Dermis microvascular lymphatic vessel endothelial cell (primary cell): ENCODE measurements around the gene DLK1. TPM values are rescaled to one million over a fixed set of nuclear protein-coding genes. Genes with fewer than 3 reads are reported as not detected.

ENCODE experiments used
- DNase-seq, 2 donors: peaks; one replicate each; pipeline versions ENCODE4 v3.0.0 to v3.0.0-alpha.2; 2010; ENCODE audit warnings: low read depth in 2 of 2
- total RNA-seq: library from RNA; depleted of rRNA; stranded (reverse); fragments of >200 nt; gene quantifications from 2 replicates; pipeline ENCODE4 v1.2.1, GENCODE V29; 2014

The DLK1 gene
- total RNA-seq, 1 donor from 2014 or later: not detected

DNA sequence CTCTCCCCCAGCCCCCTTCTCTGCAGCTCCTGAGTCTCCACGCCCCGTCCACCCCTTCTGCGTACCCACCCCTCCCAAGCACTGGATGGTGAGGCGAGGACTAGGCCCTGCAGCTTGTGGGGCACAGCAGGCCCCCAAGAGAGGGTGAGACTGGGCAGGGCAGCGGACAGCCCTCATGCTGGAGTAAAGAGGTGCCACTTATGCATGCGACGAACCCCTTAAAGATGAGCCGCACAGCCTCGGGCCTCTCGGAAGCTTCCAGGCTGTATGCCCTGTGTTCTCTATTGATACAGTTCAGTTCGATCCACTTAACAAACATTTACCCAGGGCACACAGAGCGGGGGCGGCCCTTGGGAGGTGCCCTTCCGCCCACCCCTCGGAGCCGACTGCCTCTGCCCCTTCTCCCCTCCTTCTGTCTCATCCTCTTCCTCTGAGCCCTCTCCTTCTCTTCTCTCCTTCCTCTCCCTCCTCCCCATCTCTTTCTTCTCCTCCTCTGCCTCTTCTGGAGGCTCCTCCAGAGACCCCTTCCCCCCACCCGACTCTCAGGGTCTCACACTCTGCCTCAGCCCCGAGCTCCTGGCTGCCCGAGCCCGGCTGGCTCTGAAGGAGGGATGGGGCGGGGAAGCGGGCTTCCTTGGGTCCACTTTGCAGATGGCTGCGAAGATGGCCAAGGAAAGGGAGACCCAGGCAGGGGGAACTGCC is 32.7 kb upstream of the DLK1 start:
- DNase-seq: no peak

GRCh38 chr14:100694579-100695422 is 31.9 kb upstream of the DLK1 start:
- DNase-seq: no peak

DNA sequence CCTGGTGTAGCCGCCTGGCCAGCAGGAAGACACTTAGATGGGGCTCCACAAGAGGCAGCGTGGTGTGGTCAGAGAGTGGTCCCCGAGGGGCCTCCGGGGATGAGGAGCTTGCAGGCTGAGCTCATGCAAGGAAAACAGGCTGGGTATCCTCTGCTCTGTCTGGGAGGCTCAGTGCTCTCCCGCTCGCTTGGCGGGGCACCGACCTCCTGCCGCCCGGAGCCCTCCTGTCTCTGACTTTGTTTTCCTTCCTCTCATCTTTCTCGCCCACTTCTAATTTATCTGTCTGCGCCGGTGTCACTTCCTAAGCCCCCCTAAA is 31.3 kb upstream of the DLK1 start:
- no peak for DNase-seq

DNA sequence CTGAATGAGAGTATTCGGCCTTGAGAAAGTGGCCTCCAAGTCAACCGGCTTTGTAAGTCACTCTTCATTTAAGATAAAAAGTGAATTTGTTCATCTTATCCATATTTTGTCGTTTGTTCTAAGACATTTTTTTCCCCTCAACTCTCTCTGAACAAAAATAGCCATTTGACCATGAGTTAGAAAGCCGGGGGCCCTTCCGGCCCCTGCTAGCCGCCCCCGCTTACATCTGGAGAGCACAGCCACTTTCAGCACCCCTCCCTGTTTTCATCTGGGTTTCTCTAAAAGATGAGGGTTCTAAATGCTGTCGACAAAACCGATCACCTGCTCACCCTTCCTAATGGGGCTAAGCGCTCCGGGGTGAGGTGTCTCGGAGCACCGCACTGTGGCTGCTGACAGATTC is 30.7 kb upstream of the DLK1 start:
- no peak for DNase-seq

DNA sequence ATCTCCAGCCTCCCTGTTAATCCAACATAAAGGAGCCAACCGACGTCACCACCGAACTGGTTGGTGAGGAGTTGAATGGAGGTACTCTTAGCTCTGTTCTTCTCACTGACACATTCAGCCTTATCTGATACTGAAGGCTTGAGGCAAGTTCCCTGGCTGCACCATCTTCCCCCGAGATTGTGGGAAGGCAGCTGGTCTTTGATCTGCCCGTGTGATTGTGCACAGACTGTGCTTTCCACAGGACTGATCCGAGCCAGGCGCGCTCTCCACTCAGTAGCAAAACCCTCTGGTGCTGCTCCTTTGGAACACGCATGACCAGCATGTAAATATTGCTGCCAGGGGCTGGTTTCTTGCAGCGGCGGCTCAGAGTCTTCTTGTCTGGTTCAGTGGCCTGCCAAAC is 30.1 kb upstream of the DLK1 start:
- DNase-seq: no peak

DNA sequence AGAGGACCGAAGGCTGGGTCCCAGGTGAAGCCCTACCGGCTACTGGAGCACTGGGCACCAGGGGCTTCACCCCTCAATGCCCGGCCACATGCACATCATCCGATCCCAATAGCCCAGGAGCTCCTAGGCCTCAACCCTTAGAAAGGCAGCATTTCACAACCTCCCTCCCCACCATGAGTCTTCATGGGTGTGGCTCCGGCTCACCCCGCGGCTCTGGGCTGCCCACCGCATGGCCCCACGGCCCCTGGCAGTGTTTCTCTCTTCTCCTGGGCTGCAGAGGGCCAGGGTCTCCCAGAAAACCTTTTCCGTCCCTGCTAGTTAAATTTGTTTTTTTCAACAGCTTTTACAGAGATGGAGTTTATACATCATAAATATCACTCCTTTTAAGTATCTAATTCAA is 28.6 kb upstream of the DLK1 start:
- no peak for DNase-seq

DNA sequence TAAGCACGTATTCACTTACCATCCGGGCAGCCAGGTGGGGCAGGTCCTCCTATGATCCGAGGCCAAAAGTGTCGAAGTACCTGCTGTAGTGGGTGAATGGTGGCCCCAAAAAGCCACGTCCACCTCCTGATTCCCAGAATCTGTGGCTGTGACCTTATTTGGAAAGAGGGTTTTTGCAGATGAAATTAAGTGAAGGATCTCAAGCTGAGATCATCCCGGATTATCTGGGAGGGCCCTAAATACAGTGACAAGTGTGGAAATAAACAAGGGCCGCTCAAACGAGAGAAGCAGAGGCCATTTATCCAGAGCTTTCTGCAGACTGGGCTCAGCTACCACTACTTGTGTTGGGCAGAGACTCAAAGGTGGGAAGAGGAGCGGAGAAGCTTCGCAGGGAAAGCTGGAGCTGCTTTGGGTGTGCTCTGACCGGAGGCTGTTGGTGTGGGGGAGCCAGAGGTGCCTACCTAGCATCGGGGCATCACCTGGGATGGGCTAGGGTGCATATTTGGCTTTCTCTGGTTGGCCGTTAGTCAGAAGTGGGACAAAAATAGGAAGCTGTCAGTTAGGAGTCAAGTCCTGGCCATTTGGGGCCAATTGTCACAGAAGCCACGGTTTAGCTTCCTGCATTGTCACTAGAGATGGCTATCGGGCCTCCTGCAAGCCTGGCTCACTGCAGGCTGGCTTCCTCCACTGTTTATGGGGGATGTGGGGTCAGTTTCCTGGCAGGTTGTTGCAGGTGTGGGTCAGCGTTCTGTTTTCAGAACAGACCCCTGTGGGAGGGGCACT is 27.8 kb upstream of the DLK1 start:
- no peak for DNase-seq

DNA sequence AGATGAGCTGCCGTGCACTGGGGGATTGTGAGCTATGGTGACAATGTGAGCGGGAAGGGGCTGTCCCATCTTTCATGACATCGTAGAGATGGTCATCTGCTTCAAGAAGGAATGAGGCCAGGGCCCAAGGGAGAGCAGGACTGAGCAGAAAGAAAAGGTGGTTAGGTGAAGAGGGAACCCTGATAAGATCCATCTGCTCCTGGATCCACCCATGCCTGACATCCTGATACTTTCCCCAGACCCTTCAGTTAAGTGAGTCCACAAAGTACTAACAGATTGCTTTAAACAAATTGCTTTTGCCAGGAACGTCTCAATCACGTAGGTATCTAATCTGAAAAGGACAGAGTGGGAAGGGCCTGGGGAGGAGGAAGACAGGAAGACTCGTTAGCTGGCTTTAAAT is 25.4 kb upstream of the DLK1 start:
- DNase-seq: no peak

GRCh38 chr14:100702590-100702989 is 24.1 kb upstream of the DLK1 start:
- no peak for DNase-seq

GRCh38 chr14:100703386-100704220 is 23.1 kb upstream of the DLK1 start:
- DNase-seq: no peak

DNA sequence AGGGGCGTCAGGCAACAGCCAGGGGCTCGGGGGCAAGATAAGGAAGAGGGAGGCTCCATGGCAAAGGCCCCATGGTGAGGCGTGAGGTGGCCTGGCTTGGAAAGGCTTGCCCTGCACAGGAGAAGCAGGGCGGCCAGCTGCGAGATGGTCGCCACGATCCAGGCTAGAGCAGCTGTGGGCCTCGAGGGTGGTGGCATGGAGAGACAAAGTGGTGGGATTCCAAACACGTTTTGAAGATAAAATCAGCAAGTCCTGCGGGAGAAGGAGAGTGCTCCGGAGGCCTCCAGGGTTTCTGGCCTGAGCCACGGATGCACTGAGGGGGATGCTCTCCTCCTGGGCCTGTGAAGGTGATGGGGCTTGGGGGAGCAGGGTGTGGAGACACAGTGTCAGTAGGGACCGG is 20.5 kb upstream of the DLK1 start:
- DNase-seq: no peak

GRCh38 chr14:100706860-100707259 is 19.8 kb upstream of the DLK1 start:
- no peak for DNase-seq

GRCh38 chr14:100708425-100709288 is 18.0 kb upstream of the DLK1 start:
- no peak for DNase-seq

GRCh38 chr14:100709289-100710284 is 17.1 kb upstream of the DLK1 start:
- DNase-seq: peak in 1 of 2 donors; percentile 38

- DNase-seq: no peak
Observed at GRCh38 chr14:100710391-100710790, 16.3 kb upstream of the DLK1 start.

DNA sequence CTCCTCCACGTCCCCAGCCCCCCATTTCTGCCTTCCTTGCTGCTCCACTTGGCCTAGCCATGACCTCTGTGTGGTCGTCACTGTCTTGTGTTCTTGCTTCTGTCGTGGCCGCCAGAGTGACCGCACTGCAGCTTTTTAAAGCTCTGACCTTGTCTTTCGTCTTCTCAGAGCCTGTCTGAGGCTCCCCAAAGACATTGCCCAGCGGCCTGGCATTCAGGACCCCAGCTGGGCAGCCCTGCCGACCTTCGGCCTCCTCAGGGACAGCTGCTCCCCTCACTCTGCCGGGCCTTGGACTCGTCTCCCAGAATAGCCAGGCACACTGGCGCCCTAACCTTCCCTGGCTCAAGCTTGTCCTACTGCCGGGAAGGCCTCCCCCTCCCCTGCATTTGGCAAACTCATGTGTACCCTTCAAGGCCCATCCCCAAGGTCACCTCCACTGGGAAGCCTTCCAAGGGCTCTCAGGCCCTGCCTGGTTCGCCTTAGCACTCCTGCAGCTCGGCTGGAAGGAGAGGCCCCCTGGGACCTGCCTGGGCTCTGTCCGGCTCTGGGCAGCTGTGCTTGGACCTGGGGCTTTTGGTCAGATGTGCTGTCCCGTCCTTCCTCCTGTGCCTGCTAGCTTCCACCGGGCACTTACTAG is 15.7 kb upstream of the DLK1 start:
- DNase-seq: no peak

DNA sequence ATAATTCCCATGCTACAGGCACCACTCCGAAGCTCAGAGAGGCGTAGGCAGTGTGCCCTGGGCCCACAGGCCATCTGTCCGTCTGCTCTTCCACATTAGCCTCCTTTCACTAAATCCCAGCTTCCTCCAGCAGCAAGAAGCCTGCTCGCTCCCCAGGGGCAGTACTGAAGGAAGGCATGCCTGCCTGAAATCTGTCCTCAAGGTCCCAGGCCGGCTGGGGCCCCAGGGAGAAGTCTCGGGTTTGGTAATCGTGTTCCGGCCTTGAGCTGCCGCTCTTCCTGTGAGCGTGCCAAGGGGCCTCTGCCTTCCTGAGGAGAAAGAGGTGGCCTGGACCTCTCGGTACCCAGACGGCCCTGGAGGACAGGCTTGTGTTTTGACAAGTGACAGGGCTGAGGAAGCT is 15.2 kb upstream of the DLK1 start:
- peak in 1 of 2 donors; percentile 22 for DNase-seq

DNA sequence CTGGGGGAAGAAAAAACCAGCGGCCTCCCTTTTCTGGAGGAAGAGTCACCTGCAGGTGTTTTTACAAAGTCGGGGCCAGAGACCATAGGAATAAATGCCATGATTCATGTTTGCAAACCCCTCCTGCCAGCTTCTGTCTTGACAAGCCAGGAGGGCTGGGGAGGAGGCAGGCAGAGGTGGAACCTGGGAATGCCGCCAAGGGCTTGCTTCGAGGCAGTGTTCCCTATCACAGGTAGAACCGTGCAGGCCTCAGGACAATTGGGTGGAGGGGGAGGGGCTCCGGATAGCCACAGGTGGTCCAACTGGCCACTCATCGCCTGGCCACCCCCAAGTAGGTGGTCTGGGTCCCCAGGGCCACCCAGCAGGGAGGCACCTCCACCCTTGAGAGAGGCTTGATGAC is 14.2 kb upstream of the DLK1 start:
- DNase-seq: no peak

DNA sequence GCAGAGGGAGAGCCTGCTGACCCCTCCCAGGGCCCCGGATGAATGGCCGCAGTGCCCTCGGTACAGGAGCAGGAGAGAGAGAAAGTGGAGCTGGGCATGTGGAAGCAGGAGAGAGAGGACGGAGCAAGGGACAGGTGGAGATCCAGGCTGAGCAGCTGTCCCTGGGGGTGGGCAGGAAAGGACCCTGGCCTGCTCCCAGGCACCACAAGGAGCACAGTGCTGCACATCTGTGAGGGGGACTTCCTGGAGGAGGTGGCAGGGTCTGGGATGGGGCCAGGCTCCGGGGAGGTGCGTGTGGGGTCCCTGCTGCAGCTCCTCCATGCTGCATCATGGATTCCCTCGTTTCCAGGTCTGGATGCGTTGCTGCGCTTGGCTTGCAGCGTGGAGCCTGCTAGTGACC is 13.0 kb upstream of the DLK1 start:
- DNase-seq: no peak
